Activated T-helper 2 cell treated with anti-CD3 and anti-CD28 coated beads, Interferon-gamma antibody, Interleukin-2, Interleukin-4, amounts not matched to agents 10 μg/mL and 5 μg/mL and 100 μg/mL, durations not matched to agents 14 hours and 24 hours and 36 hours (primary cell): ENCODE results near the gene SSBP1. TPM values are rescaled to one million over a fixed set of nuclear protein-coding genes. Genes with fewer than 3 reads are reported as not detected.

Source experiments
- total RNA-seq: library from RNA; stranded (reverse); gene quantifications from 2 replicates; pipeline ENCODE4 v1.2.3, GENCODE V29; 2022

Gene SSBP1
- total RNA-seq, 1 donor from 2014 or later: 244 TPM

Other genes starting within 250 kb of the SSBP1 start
- gene AGK, start 186.9 kb upstream of the SSBP1 start, total RNA-seq: 144 and 147 TPM in 2 replicates
- gene DENND11, start 36.2 kb upstream of the SSBP1 start, total RNA-seq: 32.0 and 32.8 TPM in 2 replicates
- 0.05 TPM in 1 of 2 replicates, not detected in the other for gene WEE2, start 30.0 kb upstream of the SSBP1 start, total RNA-seq
- gene TAS2R3, start 25.7 kb downstream of the SSBP1 start, total RNA-seq: 1.2 and 1.5 TPM in 2 replicates
- 0.78 and 0.94 TPM in 2 replicates for gene TAS2R4, start 38.3 kb downstream of the SSBP1 start, total RNA-seq
- gene TAS2R5, start 51.9 kb downstream of the SSBP1 start, total RNA-seq: 0.60 and 0.62 TPM in 2 replicates
- not detected in 2 replicates for gene PRSS37, start 103.1 kb downstream of the SSBP1 start, total RNA-seq
- gene OR9A4, start 178.0 kb downstream of the SSBP1 start, total RNA-seq: not detected in 2 replicates
- gene CLEC5A, start 208.6 kb downstream of the SSBP1 start, total RNA-seq: not detected in 2 replicates
- gene TAS2R38, start 235.4 kb downstream of the SSBP1 start, total RNA-seq: not detected in 2 replicates